OCI-LY7 (cell line): ENCODE data around the gene LPP.

Experiments used
- EZH2phosphoT487 ChIP-seq: fragments of 200-600 bp; sonication (generic); IDR thresholded peaks from 2 replicates; pipeline ENCODE4 v1.6.1; 2018; ENCODE audit warnings: low read depth, borderline replicate concordance, mild to moderate bottlenecking, mixed run types, antibody characterized with exemption, low read length, moderate library complexity, mixed read lengths
- TF ChIP-seq, protein P1 (sequence below): fragments of 200-600 bp; sonication (generic); conservative IDR thresholded peaks from 2 replicates; pipeline ENCODE4 v1.5.1; 2014; ENCODE audit warnings: mild to moderate bottlenecking, antibody characterized with exemption, low read length, moderate library complexity, mixed read lengths

DNA sequence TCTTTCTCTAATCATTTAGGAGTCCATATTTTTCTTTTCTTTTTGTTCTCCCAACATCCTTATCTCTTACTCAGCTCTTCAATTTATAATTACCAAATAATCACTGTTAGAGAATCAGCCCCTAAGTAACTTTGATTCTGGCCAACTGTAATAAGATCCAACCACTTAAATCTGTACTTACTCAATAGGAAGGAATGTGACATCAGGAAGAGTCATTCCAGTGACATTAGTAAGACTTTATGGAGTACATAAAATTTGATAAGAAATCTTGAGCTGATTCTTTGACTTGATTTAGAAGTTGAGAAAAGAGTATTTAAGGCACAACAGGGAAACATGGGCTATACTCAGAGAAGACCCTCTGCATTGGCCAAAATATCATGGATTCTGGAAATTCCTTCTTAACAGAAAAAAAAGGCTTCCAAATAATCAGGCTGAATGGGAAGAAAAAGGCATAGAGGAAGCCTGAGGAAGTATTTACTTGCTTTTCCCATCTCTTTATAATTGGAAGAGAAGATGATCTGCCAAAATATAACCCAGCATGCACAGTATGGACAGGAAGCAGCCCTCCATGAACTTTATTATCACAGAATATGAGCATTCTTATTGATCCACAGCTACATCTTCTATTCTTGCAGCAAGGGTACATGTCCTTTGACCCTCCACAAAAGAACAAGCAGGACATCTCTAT, 728.1 kb downstream of the LPP start:
- TF ChIP-seq, protein P1, sequence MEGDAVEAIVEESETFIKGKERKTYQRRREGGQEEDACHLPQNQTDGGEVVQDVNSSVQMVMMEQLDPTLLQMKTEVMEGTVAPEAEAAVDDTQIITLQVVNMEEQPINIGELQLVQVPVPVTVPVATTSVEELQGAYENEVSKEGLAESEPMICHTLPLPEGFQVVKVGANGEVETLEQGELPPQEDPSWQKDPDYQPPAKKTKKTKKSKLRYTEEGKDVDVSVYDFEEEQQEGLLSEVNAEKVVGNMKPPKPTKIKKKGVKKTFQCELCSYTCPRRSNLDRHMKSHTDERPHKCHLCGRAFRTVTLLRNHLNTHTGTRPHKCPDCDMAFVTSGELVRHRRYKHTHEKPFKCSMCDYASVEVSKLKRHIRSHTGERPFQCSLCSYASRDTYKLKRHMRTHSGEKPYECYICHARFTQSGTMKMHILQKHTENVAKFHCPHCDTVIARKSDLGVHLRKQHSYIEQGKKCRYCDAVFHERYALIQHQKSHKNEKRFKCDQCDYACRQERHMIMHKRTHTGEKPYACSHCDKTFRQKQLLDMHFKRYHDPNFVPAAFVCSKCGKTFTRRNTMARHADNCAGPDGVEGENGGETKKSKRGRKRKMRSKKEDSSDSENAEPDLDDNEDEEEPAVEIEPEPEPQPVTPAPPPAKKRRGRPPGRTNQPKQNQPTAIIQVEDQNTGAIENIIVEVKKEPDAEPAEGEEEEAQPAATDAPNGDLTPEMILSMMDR, result no peak
- TF ChIP-seq EZH2phosphoT487, result no peak
